ENCODE results near the gene OR3A2.
"Not testable (repeated sequence)": the region's sequence is repeated elsewhere in the genome, so short reads cannot be mapped to it uniquely, and the experiment has no call there.

DNA sequence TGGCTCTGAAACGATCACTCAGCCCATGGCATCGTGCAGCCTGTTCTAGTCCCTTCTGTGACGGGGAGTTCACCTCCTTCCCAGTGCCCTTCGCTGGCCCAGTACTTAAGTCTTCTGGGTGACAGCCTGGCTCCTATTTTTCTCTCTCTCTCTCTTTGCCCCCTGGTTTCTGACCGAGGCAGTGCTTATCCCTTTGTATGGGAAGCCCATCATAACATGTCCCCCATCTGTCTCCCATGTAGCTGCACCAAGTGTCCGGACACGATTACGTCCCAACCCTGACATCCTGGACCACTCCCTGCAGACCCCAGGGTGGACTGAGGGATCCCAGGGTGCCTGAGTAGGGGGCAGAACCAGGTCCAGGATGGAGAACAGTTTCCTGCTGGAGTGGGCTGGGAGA, 153.8 kb downstream of the OR3A2 start:
- TF ChIP-seq, protein P1, sequence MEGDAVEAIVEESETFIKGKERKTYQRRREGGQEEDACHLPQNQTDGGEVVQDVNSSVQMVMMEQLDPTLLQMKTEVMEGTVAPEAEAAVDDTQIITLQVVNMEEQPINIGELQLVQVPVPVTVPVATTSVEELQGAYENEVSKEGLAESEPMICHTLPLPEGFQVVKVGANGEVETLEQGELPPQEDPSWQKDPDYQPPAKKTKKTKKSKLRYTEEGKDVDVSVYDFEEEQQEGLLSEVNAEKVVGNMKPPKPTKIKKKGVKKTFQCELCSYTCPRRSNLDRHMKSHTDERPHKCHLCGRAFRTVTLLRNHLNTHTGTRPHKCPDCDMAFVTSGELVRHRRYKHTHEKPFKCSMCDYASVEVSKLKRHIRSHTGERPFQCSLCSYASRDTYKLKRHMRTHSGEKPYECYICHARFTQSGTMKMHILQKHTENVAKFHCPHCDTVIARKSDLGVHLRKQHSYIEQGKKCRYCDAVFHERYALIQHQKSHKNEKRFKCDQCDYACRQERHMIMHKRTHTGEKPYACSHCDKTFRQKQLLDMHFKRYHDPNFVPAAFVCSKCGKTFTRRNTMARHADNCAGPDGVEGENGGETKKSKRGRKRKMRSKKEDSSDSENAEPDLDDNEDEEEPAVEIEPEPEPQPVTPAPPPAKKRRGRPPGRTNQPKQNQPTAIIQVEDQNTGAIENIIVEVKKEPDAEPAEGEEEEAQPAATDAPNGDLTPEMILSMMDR (conservative IDR thresholded peaks at IDR 0.05 in 1 of 2, IDR thresholded peaks at IDR 0.05 in 1 of 2; ENCODE audit: low read depth in 1 of 2, low read length in 2 of 2), result not testable (repeated sequence)
- not testable (repeated sequence) for TF ChIP-seq EZH2 (IDR thresholded peaks at IDR 0.05; ENCODE audit: low read length, missing control alignments)

All from fibroblast of lung (primary cell).